ENCODE results near the gene ULBP1. TPM values are rescaled to one million over a fixed set of nuclear protein-coding genes. Genes with fewer than 3 reads are reported as not detected.
A peak's percentile ranks its signal among the peaks of the same experiment; 100 is the strongest.
"Not testable (repeated sequence)": the region's sequence is repeated elsewhere in the genome, so short reads cannot be mapped to it uniquely, and the experiment has no call there.

The ULBP1 gene
- total RNA-seq, 1 donor from 2014 or later: 9.3 TPM

DNA sequence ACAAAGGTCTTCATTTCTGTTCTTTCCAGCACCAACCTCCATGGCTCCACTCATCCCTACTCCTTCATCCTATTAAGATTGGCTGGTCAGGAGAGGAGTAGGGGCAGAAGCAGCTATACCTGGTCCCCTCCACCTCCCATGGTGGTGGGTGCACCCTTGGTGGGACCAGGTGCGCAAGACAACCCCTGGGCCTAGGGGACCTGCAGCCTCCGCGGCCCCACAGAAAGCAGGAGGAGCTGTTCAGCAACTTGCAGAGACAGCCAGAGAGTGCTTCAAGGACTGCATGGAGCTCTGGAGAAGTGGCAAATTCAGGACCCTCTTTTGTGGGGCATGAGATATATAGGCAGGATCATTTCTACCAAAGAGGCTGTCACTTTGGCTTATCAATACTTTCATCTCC lies 12.1 kb upstream of the ULBP1 start:
- TF ChIP-seq, protein P1, sequence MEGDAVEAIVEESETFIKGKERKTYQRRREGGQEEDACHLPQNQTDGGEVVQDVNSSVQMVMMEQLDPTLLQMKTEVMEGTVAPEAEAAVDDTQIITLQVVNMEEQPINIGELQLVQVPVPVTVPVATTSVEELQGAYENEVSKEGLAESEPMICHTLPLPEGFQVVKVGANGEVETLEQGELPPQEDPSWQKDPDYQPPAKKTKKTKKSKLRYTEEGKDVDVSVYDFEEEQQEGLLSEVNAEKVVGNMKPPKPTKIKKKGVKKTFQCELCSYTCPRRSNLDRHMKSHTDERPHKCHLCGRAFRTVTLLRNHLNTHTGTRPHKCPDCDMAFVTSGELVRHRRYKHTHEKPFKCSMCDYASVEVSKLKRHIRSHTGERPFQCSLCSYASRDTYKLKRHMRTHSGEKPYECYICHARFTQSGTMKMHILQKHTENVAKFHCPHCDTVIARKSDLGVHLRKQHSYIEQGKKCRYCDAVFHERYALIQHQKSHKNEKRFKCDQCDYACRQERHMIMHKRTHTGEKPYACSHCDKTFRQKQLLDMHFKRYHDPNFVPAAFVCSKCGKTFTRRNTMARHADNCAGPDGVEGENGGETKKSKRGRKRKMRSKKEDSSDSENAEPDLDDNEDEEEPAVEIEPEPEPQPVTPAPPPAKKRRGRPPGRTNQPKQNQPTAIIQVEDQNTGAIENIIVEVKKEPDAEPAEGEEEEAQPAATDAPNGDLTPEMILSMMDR (IDR thresholded peaks at IDR 0.05; ENCODE audit: partially characterized antibody, unreplicated experiment): no peak
- H3K4me3 Mint-ChIP-seq (ENCODE audit: unreplicated experiment): no peak overlapping the region
- H3K4me1 Mint-ChIP-seq (ENCODE audit: low read depth, unreplicated experiment): peaks cover 10% of the 10 kb centered on the region
- no peak for DNase-seq
- no peak overlapping the region for H3K27ac Mint-ChIP-seq (ENCODE audit: unreplicated experiment)
- peaks cover 3% of the 10 kb centered on the region for H3K9me3 Mint-ChIP-seq (ENCODE audit: unreplicated experiment)
- H3K27me3 Mint-ChIP-seq (ENCODE audit: unreplicated experiment): peaks cover 27% of the 10 kb centered on the region
- H3K36me3 Mint-ChIP-seq (ENCODE audit: unreplicated experiment): no peaks in the 10 kb centered on the region

DNA sequence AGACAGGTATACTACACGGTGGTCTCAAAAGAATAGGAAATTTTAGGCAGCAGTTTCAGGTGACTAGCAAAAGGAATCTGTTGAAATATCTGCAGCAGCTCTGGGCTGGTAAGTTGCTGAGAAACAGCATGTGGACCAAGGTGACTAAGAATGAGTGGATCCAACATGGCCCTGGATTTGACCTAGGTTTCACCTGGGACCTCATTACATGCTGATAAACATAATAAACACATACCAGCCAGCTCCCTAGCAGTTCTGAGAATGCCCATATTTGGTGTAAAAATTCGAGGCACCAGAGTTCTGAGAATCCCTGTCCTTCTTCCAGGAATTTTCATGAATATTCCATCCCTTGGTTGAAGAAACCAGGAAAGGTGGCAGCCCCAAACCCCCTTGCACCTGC lies 10.4 kb upstream of the ULBP1 start:
- H3K9me3 Mint-ChIP-seq (ENCODE audit: unreplicated experiment); H3K27ac Mint-ChIP-seq (ENCODE audit: unreplicated experiment); H3K36me3 Mint-ChIP-seq (ENCODE audit: unreplicated experiment); H3K4me1 Mint-ChIP-seq (ENCODE audit: low read depth, unreplicated experiment); DNase-seq; H3K4me3 Mint-ChIP-seq (ENCODE audit: unreplicated experiment): not testable (repeated sequence)
- H3K27me3 Mint-ChIP-seq (ENCODE audit: unreplicated experiment): peaks cover 23% of the 10 kb centered on the region

DNA sequence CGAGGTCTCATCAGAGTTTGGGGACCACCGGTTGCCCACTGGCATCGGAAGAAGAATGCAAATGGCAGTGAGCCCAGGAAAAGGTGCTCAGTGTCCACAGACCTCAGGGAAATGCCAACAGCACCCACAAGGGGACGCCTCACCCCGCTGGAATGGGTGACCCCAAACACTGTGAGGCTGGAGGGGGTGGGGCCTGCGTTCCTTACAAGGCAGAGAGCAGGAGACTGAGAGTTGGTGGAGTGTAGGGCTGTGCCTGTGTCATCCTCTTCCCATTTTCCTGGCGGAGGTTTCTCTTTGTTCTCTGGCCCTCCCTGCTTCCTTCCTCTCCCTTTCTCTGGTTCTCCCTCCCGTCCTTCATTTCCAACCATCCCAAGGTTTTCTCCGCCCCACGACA lies 9.8 kb upstream of the ULBP1 start:
- not testable (repeated sequence) for DNase-seq; H3K9me3 Mint-ChIP-seq (ENCODE audit: unreplicated experiment); H3K27ac Mint-ChIP-seq (ENCODE audit: unreplicated experiment); H3K36me3 Mint-ChIP-seq (ENCODE audit: unreplicated experiment); H3K4me1 Mint-ChIP-seq (ENCODE audit: low read depth, unreplicated experiment)
- Mint-ChIP-seq H3K4me3 (ENCODE audit: unreplicated experiment) (peak overlapping the region; percentile 46), H3K27me3 (ENCODE audit: unreplicated experiment) (peaks cover 19% of the 10 kb centered on the region)

GRCh38 chr6:149954328-149954983 lies 9.3 kb upstream of the ULBP1 start:
- not testable (repeated sequence) for DNase-seq; H3K4me1 Mint-ChIP-seq (ENCODE audit: low read depth, unreplicated experiment); H3K9me3 Mint-ChIP-seq (ENCODE audit: unreplicated experiment); H3K27ac Mint-ChIP-seq (ENCODE audit: unreplicated experiment); H3K36me3 Mint-ChIP-seq (ENCODE audit: unreplicated experiment)
- Mint-ChIP-seq H3K4me3 (ENCODE audit: unreplicated experiment) (peak overlapping the region; percentile 46), H3K27me3 (ENCODE audit: unreplicated experiment) (peaks cover 18% of the 10 kb centered on the region)

- not testable (repeated sequence) for DNase-seq; H3K9me3 Mint-ChIP-seq (ENCODE audit: unreplicated experiment); H3K36me3 Mint-ChIP-seq (ENCODE audit: unreplicated experiment); H3K27ac Mint-ChIP-seq (ENCODE audit: unreplicated experiment); H3K4me1 Mint-ChIP-seq (ENCODE audit: low read depth, unreplicated experiment)
- H3K4me3 Mint-ChIP-seq (ENCODE audit: unreplicated experiment): peak overlapping the region; percentile 89
- H3K27me3 Mint-ChIP-seq (ENCODE audit: unreplicated experiment): peaks cover 17% of the 10 kb centered on the region
These were observed 8.6 kb upstream of the ULBP1 start for GRCh38 chr6:149954984-149955653.

GRCh38 chr6:149955654-149956317 lies 8.0 kb upstream of the ULBP1 start:
- H3K27me3 Mint-ChIP-seq (ENCODE audit: unreplicated experiment): peaks cover 20% of the 10 kb centered on the region
- H3K4me3 Mint-ChIP-seq (ENCODE audit: unreplicated experiment); H3K27ac Mint-ChIP-seq (ENCODE audit: unreplicated experiment); H3K36me3 Mint-ChIP-seq (ENCODE audit: unreplicated experiment); H3K4me1 Mint-ChIP-seq (ENCODE audit: low read depth, unreplicated experiment); H3K9me3 Mint-ChIP-seq (ENCODE audit: unreplicated experiment); DNase-seq: not testable (repeated sequence)

DNA sequence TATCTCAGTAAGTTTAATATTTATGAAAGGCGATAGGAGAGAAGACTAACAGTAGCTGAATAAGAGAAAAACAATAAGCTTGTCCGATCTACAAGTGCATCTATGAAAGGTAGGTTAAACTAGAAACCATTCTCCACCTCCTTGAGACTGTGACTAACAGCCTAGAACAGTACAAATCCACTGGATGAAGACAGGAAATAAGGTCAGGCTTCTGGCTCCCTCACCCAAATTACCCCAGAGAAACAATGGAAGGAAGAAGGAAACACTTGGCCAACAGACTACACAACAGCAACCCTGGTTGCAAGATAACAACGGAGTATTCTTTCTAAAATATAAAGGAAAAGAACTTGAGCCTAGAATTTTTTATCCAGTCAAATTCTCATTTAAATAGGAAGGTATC lies 5.6 kb upstream of the ULBP1 start:
- H3K36me3 Mint-ChIP-seq (ENCODE audit: unreplicated experiment): not testable (repeated sequence)

GRCh38 chr6:149959806-149960205 lies 3.9 kb upstream of the ULBP1 start:
- H3K9me3 Mint-ChIP-seq (ENCODE audit: unreplicated experiment); H3K4me3 Mint-ChIP-seq (ENCODE audit: unreplicated experiment); H3K27ac Mint-ChIP-seq (ENCODE audit: unreplicated experiment); H3K4me1 Mint-ChIP-seq (ENCODE audit: low read depth, unreplicated experiment); H3K36me3 Mint-ChIP-seq (ENCODE audit: unreplicated experiment); DNase-seq: not testable (repeated sequence)
- peaks cover 28% of the 10 kb centered on the region for H3K27me3 Mint-ChIP-seq (ENCODE audit: unreplicated experiment)

More for the DNA sequence above, 5.6 kb upstream of the ULBP1 start:
- peaks cover 14% of the 10 kb centered on the region for H3K27me3 Mint-ChIP-seq (ENCODE audit: unreplicated experiment)
- not testable (repeated sequence) for H3K4me3 Mint-ChIP-seq (ENCODE audit: unreplicated experiment); H3K27ac Mint-ChIP-seq (ENCODE audit: unreplicated experiment); H3K4me1 Mint-ChIP-seq (ENCODE audit: low read depth, unreplicated experiment); H3K9me3 Mint-ChIP-seq (ENCODE audit: unreplicated experiment); DNase-seq
